Osteoblast (primary cell): ENCODE measurements around the gene BDH1. TPM values are rescaled to one million over a fixed set of nuclear protein-coding genes. Genes with fewer than 3 reads are reported as not detected.

ENCODE experiments used
- DNase-seq: peaks from one replicate; pipeline ENCODE4 v3.0.0; 2011; ENCODE audit warnings: low spot score, mixed read lengths; ENCODE audit not compliant: insufficient read length; ENCODE audit errors: missing footprints
- H2AFZ ChIP-seq: 2 replicates; pipeline ENCODE4 v1.6.0; 2011; ENCODE audit warnings: mild to moderate bottlenecking, low read length
- H3K27ac ChIP-seq: 2 replicates; pipeline ENCODE4 v1.5.1; 2011; ENCODE audit warnings: mild to moderate bottlenecking, low read depth, low read length, moderate library complexity
- H3K27me3 ChIP-seq: 2 replicates; pipeline ENCODE4 v1.6.0; 2012; ENCODE audit warnings: mild to moderate bottlenecking, control low read depth, inconsistent platforms, low read length, moderate library complexity; ENCODE audit not compliant: insufficient read depth
- H3K36me3 ChIP-seq: 2 replicates; pipeline ENCODE4 v1.5.1; 2011; ENCODE audit warnings: mild to moderate bottlenecking, low read length, control low read depth, moderate library complexity; ENCODE audit not compliant: insufficient read depth
- H3K4me1 ChIP-seq: 2 replicates; pipeline ENCODE4 v1.5.1; 2011; ENCODE audit warnings: mild to moderate bottlenecking, low read length, control low read depth, moderate library complexity; ENCODE audit not compliant: insufficient read depth
- H3K4me2 ChIP-seq: 2 replicates; pipeline ENCODE4 v1.6.0; 2011; ENCODE audit warnings: mild to moderate bottlenecking, low read length; ENCODE audit not compliant: insufficient read depth
- H3K4me3 ChIP-seq: fragments of 200-600 bp; sonication (generic); 3 replicates; pipeline ENCODE4 v1.5.1; 2012; ENCODE audit warnings: mild to moderate bottlenecking, low read length, inconsistent platforms; ENCODE audit not compliant: insufficient read depth
- H3K79me2 ChIP-seq: 2 replicates; pipeline ENCODE4 v1.6.0; 2012; ENCODE audit warnings: mild to moderate bottlenecking, low read length, control low read depth, inconsistent platforms; ENCODE audit not compliant: insufficient read depth
- H3K9me3 ChIP-seq: 2 replicates; pipeline ENCODE4 v1.5.1; 2011; ENCODE audit warnings: low read depth, low read length, control low read depth
- H4K20me1 ChIP-seq: 2 replicates; pipeline ENCODE4 v1.6.0; 2012; ENCODE audit warnings: mild to moderate bottlenecking, low read length, control low read depth; ENCODE audit not compliant: insufficient read depth
- total RNA-seq: library from RNA; depleted of rRNA; stranded (reverse); fragments of >200 nt; gene quantifications from 2 replicates; pipeline ENCODE4 v1.2.3, GENCODE V29; 2012
- TF ChIP-seq, protein P1 (sequence below): IDR thresholded peaks from 2 replicates; pipeline ENCODE4 v1.5.1; 2011; ENCODE audit warnings: mild to moderate bottlenecking, low read depth, low read length, moderate library complexity; ENCODE audit errors: extremely low read depth

BDH1 gene
- total RNA-seq, 1 donor = 5.8 TPM

DNA sequence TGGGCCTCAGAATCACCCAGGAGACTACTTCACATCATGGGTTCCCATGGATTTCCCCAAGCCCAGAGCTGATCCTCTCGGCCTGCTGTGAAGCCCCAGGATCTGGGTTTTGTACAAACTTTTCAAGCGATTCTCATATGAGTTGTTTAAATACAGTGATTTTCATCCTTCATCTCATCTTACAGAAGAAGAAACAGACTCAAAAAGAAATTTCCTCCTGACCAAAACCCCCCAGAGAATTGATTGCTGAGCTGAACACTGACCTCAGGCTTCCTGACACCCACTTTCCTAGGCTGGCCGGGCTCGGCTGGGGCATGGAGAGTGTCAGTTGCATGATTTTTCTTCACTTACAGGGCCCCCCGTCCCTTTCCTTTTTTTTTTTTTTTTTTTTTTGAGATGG, 60.3 kb downstream of the BDH1 start:
- Histone ChIP-seq H3K4me1 (peaks cover 28% of the 10 kb centered on the region), H4K20me1 (no peaks in the 10 kb centered on the region), H3K36me3 (no peaks in the 10 kb centered on the region), H3K4me2 (no peak overlapping the region), H3K9me3 (no peaks in the 10 kb centered on the region), H3K27me3 (no peaks in the 10 kb centered on the region), H2AFZ (no peak overlapping the region), H3K27ac (peak overlapping the region; percentile 28), H3K79me2 (no peaks in the 10 kb centered on the region), H3K4me3 (no peak overlapping the region)
- DNase-seq = peak; percentile 90
- TF ChIP-seq, protein P1, sequence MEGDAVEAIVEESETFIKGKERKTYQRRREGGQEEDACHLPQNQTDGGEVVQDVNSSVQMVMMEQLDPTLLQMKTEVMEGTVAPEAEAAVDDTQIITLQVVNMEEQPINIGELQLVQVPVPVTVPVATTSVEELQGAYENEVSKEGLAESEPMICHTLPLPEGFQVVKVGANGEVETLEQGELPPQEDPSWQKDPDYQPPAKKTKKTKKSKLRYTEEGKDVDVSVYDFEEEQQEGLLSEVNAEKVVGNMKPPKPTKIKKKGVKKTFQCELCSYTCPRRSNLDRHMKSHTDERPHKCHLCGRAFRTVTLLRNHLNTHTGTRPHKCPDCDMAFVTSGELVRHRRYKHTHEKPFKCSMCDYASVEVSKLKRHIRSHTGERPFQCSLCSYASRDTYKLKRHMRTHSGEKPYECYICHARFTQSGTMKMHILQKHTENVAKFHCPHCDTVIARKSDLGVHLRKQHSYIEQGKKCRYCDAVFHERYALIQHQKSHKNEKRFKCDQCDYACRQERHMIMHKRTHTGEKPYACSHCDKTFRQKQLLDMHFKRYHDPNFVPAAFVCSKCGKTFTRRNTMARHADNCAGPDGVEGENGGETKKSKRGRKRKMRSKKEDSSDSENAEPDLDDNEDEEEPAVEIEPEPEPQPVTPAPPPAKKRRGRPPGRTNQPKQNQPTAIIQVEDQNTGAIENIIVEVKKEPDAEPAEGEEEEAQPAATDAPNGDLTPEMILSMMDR = no peak

DNA sequence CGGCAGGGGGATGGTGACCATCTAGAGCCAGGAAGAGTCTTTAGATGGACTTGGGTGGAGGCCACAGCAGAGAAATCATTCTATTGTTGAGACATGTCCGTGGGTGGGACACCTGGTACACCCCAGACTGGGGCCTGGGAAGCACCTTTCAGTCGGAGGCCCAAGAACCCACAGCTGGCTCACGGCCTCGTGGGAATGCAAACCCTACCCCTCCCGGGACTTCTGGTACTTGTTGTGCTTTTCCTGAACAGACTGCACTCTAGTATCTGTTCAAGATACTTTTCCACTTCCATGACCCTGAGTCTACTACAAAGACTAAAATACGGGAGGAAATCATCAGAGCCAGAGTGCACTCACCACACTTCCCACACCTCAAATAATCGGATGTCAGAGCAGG, 60.7 kb downstream of the BDH1 start:
- TF ChIP-seq, protein P1 = no peak
- Histone ChIP-seq H3K27me3 (no peaks in the 10 kb centered on the region), H3K9me3 (no peaks in the 10 kb centered on the region), H4K20me1 (no peaks in the 10 kb centered on the region), H3K4me2 (no peak overlapping the region), H3K79me2 (no peaks in the 10 kb centered on the region), H3K36me3 (no peaks in the 10 kb centered on the region), H3K4me3 (no peak overlapping the region), H2AFZ (no peak overlapping the region), H3K4me1 (peaks cover 32% of the 10 kb centered on the region), H3K27ac (peak overlapping the region; percentile 28)
- no peak for DNase-seq

DNA sequence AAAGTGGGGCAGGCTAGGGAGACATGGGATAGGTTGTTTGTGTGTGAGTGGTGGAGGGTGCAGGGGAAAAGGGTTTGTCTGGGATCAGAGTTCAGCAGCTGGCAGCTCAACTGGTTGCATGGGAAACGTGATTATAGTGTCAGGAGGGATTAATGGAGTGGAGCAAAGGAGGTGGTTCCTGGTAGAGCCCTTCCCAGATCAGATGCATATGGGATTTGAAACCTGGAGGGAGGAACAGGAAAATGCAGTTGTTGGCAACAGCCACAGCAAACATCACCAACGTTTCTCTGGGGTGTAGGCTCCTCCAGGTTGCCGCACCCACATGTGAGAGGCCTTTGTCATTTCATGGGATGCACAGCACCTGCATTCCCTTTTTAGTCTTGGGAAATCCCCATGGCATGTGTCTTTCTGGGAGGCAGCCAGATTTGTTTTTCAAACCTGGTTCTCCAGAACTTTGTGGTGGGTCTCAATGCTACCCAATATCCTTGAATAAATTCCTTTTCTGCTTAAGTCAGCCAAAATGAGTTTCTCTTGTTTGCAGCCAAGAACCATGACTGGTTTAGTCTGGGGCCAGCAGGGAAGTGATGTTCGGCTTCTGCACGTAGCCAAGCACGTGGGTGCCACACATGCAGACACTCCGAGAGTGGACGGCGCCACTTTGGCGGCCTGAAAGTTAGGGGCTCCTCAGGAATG, 61.3 kb downstream of the BDH1 start:
- no peak overlapping the region for H3K27ac ChIP-seq
- peaks cover 37% of the 10 kb centered on the region for H3K4me1 ChIP-seq
- H4K20me1 ChIP-seq = no peaks in the 10 kb centered on the region

DNA sequence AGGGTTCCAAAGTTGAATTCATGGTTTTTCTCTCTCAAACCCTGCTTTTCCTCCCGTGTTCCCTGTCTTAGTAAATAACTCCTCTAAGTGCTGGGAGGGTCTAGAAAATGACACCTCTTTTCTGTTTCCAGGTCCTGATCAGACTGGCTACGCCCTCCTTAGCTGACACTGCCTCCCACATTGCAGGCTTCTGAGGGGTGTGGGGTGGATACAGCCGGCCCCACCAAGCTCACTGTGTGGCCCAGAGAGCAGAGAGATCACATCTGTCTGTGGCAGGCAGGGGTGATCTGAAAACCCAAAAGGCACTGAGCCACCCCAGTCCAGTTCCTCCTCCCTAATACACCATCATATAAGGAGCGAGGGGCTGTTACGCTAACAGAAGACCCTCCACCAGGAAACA, 62.7 kb downstream of the BDH1 start:
- H3K27ac ChIP-seq = no peak overlapping the region
- peaks cover 44% of the 10 kb centered on the region for H3K4me1 ChIP-seq
- no peaks in the 10 kb centered on the region for H3K9me3 ChIP-seq

More for the DNA sequence above, 61.3 kb downstream of the BDH1 start:
- Histone ChIP-seq H3K4me3 (no peak overlapping the region), H3K4me2 (no peak overlapping the region), H3K36me3 (no peaks in the 10 kb centered on the region), H3K79me2 (no peaks in the 10 kb centered on the region), H3K27me3 (no peaks in the 10 kb centered on the region), H3K9me3 (no peaks in the 10 kb centered on the region), H2AFZ (no peak overlapping the region)
- TF ChIP-seq, protein P1 = no peak
- DNase-seq = peak; percentile 91

More for the DNA sequence above, 62.7 kb downstream of the BDH1 start:
- no peaks in the 10 kb centered on the region for H4K20me1 ChIP-seq
- TF ChIP-seq, protein P1 = no peak
- H3K27me3 ChIP-seq = no peaks in the 10 kb centered on the region
- H3K79me2 ChIP-seq = no peaks in the 10 kb centered on the region
- H3K4me3 ChIP-seq = no peak overlapping the region
- H3K4me2 ChIP-seq = no peak overlapping the region
- no peak overlapping the region for H2AFZ ChIP-seq
- DNase-seq = no peak
- no peaks in the 10 kb centered on the region for H3K36me3 ChIP-seq
